ENCODE measurements around the gene CAP1.

DNA sequence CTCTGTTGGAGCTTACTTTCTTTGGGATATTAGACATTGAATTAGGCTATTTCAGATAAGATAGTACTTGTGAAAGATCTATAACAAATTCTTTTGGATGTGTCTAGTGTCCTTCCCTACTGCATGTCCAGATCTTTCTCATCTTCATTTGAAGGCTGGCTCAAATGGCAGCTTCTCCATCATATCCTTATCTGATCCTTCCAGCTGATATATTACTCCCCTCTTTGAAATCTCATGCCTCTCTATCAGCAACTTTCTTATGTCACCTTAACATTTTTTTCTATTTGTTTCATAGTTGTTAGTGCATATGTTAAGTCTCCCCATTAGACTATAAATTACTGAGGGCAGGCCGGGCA is 17.5 kb downstream of the CAP1 start:
- no peak for TF ChIP-seq CTBP1 (IDR thresholded peaks at IDR 0.05; ENCODE audit: borderline replicate concordance)
- TF ChIP-seq BHLHE40 (IDR thresholded peaks at IDR 0.05; ENCODE audit: borderline replicate concordance), result no peak
- TF ChIP-seq FOXA1 (IDR thresholded peaks at IDR 0.05), result no peak
- no peak for TF ChIP-seq L3MBTL2 (conservative IDR thresholded peaks at IDR 0.05)
- TF ChIP-seq FOXK2 (IDR thresholded peaks at IDR 0.05), result no peak
- TF ChIP-seq ZNF384 (IDR thresholded peaks at IDR 0.05), result no peak
- no peak for TF ChIP-seq SUZ12 (IDR thresholded peaks at IDR 0.05)

All from HEK293T (cell line).